ENCODE results near the gene EFNB3.

Gene EFNB3

DNA sequence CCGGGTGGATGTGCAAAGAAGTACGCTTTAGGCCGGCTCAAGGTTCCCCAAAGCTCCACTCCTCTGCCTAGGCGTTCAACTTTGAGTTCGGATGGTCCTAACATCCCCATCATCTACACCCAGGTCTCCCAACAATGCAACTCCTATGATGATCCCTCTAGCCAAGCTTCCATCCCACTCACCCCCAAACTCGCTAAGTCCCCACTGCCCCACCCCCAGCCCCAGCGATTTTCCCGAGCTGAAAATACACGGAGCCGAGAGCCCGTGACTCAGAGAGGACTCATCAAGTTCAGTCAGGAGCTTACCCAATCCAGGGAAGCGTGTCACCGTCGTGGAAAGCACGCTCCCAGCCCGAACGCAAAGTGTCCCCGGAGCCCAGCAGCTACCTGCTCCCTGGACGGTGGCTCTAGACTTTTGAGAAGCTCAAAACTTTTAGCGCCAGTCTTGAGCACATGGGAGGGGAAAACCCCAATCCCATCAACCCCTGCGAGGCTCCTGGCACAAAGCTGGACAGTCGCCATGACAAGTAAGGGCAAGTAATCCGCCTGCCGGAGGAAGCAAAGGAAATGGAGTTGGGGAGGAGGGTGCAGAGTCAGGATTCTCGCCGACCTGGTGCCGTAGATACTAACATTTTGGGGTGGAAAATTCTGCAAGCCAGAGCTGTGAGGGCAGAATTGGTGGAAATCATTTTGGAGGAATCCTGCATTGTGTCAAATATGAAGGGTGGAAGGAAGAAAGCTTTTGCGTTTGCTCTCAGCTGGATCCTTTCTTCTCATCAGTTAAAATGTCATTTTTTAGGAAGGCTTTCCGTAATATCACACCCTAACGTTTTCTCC, 17.7 kb upstream of the EFNB3 start, which contains the start of gene TP53 (continued):
- TF ChIP-seq, protein P1, sequence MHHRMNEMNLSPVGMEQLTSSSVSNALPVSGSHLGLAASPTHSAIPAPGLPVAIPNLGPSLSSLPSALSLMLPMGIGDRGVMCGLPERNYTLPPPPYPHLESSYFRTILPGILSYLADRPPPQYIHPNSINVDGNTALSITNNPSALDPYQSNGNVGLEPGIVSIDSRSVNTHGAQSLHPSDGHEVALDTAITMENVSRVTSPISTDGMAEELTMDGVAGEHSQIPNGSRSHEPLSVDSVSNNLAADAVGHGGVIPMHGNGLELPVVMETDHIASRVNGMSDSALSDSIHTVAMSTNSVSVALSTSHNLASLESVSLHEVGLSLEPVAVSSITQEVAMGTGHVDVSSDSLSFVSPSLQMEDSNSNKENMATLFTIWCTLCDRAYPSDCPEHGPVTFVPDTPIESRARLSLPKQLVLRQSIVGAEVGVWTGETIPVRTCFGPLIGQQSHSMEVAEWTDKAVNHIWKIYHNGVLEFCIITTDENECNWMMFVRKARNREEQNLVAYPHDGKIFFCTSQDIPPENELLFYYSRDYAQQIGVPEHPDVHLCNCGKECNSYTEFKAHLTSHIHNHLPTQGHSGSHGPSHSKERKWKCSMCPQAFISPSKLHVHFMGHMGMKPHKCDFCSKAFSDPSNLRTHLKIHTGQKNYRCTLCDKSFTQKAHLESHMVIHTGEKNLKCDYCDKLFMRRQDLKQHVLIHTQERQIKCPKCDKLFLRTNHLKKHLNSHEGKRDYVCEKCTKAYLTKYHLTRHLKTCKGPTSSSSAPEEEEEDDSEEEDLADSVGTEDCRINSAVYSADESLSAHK (tag by site-specific recombination; IDR thresholded peaks at IDR 0.05) = peak; percentile 82
- TF ChIP-seq ZBTB6 (tag by site-specific recombination; IDR thresholded peaks at IDR 0.05) (peak; percentile 90), ZNF184 (tag by site-specific recombination; IDR thresholded peaks at IDR 0.05) (peak; percentile 10; the same call in 1 of the 2 replicates), ZNF629 (tag by site-specific recombination; IDR thresholded peaks at IDR 0.05) (peak; percentile 9; the same call in 1 of the 2 replicates), OSR2 (tag by site-specific recombination; IDR thresholded peaks at IDR 0.05) (peak; percentile 74), ZNF311 (tag by site-specific recombination; IDR thresholded peaks at IDR 0.05; ENCODE audit: borderline replicate concordance) (no peak), KLF9 (tag by site-specific recombination; IDR thresholded peaks at IDR 0.05; ENCODE audit: low read depth) (peak; percentile 60; the same call in 1 of the 2 replicates), ZBTB20 (tag by site-specific recombination; IDR thresholded peaks at IDR 0.05) (peak; percentile 55; the same call in 1 of the 2 replicates), INSM2 (tag by site-specific recombination; IDR thresholded peaks at IDR 0.05) (peak; percentile 67; the same call in 1 of the 2 replicates), ZNF335 (tag by site-specific recombination; conservative IDR thresholded peaks at IDR 0.05) (peak; percentile 77), ZNF146 (tag by site-specific recombination; IDR thresholded peaks at IDR 0.05) (peak; percentile 66; the same call in 1 of the 2 replicates), IKZF3 (tag by site-specific recombination; IDR thresholded peaks at IDR 0.05) (peak; percentile 87), SP2 (tag by site-specific recombination; IDR thresholded peaks at IDR 0.05) (peak; percentile 67), ZNF274 (IDR thresholded peaks at IDR 0.05; ENCODE audit: low read length) (no peak), ZNF274 (tag by site-specific recombination; IDR thresholded peaks at IDR 0.05; ENCODE audit: borderline replicate concordance) (no peak), ZNF341 (tag by site-specific recombination; IDR thresholded peaks at IDR 0.05; ENCODE audit: low read depth) (peak; percentile 80), KLF7 (tag by site-specific recombination; IDR thresholded peaks at IDR 0.05; ENCODE audit: borderline replicate concordance) (0 out of 2 replicates have a peak, but pooled peaks have one; percentile 67), KLF16 (tag by site-specific recombination; IDR thresholded peaks at IDR 0.05) (peak; percentile 92), KLF8 (tag by site-specific recombination; IDR thresholded peaks at IDR 0.05) (peak; percentile 74), ZNF600 (tag by site-specific recombination; IDR thresholded peaks at IDR 0.05) (peak; percentile 76), ZNF639 (tag by site-specific recombination; IDR thresholded peaks at IDR 0.05) (peak; percentile 62)
- TF ChIP-seq, protein P2, sequence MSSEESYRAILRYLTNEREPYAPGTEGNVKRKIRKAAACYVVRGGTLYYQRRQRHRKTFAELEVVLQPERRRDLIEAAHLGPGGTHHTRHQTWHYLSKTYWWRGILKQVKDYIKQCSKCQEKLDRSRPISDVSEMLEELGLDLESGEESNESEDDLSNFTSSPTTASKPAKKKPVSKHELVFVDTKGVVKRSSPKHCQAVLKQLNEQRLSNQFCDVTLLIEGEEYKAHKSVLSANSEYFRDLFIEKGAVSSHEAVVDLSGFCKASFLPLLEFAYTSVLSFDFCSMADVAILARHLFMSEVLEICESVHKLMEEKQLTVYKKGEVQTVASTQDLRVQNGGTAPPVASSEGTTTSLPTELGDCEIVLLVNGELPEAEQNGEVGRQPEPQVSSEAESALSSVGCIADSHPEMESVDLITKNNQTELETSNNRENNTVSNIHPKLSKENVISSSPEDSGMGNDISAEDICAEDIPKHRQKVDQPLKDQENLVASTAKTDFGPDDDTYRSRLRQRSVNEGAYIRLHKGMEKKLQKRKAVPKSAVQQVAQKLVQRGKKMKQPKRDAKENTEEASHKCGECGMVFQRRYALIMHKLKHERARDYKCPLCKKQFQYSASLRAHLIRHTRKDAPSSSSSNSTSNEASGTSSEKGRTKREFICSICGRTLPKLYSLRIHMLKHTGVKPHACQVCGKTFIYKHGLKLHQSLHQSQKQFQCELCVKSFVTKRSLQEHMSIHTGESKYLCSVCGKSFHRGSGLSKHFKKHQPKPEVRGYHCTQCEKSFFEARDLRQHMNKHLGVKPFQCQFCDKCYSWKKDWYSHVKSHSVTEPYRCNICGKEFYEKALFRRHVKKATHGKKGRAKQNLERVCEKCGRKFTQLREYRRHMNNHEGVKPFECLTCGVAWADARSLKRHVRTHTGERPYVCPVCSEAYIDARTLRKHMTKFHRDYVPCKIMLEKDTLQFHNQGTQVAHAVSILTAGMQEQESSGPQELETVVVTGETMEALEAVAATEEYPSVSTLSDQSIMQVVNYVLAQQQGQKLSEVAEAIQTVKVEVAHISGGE (tag by site-specific recombination; conservative IDR thresholded peaks at IDR 0.05; ENCODE audit: low read depth) = peak; percentile 45
- TF ChIP-seq, protein P3, sequence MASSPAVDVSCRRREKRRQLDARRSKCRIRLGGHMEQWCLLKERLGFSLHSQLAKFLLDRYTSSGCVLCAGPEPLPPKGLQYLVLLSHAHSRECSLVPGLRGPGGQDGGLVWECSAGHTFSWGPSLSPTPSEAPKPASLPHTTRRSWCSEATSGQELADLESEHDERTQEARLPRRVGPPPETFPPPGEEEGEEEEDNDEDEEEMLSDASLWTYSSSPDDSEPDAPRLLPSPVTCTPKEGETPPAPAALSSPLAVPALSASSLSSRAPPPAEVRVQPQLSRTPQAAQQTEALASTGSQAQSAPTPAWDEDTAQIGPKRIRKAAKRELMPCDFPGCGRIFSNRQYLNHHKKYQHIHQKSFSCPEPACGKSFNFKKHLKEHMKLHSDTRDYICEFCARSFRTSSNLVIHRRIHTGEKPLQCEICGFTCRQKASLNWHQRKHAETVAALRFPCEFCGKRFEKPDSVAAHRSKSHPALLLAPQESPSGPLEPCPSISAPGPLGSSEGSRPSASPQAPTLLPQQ (tag by site-specific recombination; IDR thresholded peaks at IDR 0.05) = 0 out of 2 replicates have a peak, but pooled peaks have one; percentile 41
- TF ChIP-seq, protein P4, sequence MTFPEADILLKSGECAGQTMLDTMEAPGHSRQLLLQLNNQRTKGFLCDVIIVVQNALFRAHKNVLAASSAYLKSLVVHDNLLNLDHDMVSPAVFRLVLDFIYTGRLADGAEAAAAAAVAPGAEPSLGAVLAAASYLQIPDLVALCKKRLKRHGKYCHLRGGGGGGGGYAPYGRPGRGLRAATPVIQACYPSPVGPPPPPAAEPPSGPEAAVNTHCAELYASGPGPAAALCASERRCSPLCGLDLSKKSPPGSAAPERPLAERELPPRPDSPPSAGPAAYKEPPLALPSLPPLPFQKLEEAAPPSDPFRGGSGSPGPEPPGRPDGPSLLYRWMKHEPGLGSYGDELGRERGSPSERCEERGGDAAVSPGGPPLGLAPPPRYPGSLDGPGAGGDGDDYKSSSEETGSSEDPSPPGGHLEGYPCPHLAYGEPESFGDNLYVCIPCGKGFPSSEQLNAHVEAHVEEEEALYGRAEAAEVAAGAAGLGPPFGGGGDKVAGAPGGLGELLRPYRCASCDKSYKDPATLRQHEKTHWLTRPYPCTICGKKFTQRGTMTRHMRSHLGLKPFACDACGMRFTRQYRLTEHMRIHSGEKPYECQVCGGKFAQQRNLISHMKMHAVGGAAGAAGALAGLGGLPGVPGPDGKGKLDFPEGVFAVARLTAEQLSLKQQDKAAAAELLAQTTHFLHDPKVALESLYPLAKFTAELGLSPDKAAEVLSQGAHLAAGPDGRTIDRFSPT (tag by site-specific recombination; IDR thresholded peaks at IDR 0.05) = no peak

All from HEK293 (cell line).